ENCODE data around the gene POTEF. TPM values are rescaled to one million over a fixed set of nuclear protein-coding genes. Genes with fewer than 3 reads are reported as not detected.
"Not testable (repeated sequence)": the region's sequence is repeated elsewhere in the genome, so short reads cannot be mapped to it uniquely, and the experiment has no call there.

Gene POTEF
- total RNA-seq, 1 experiment from 2014 or later = 10.5 TPM

GRCh38 chr2:130152816-130153595 is 24.0 kb upstream of the POTEF start:
- Histone ChIP-seq H4K91ac (ENCODE audit: insufficient read length, low read depth, low read length) (no peak overlapping the region), H2AFZ (ENCODE audit: low read length) (no peak overlapping the region), H3K27ac (ENCODE audit: insufficient read length, low read depth, low read length) (no peak overlapping the region), H4K5ac (ENCODE audit: insufficient read length, low read depth, low read length) (no peak overlapping the region), H2AK5ac (ENCODE audit: insufficient read length, low read length) (no peak overlapping the region), H3K4ac (ENCODE audit: low read depth, low read length) (no peak overlapping the region), H3K14ac (ENCODE audit: insufficient read depth, low read length) (no peak overlapping the region), H2BK15ac (ENCODE audit: low read depth, low read length) (no peak overlapping the region), H3K9ac (ENCODE audit: extremely low read depth, insufficient read length, low read length) (no peak overlapping the region), H2BK20ac (ENCODE audit: low read depth, low read length, poor library complexity, severe bottlenecking) (no peak overlapping the region), H3K4me1 (ENCODE audit: insufficient read depth, low read length) (no peaks in the 10 kb centered on the region), H3K27me3 (ENCODE audit: insufficient read depth, low read length) (no peaks in the 10 kb centered on the region), H4K20me1 (ENCODE audit: control insufficient read depth, insufficient read depth, insufficient read length) (no peaks in the 10 kb centered on the region), H3K23me2 (ENCODE audit: insufficient read length, low read depth, low read length, poor library complexity, severe bottlenecking) (no peaks in the 10 kb centered on the region), H2BK5ac (ENCODE audit: insufficient read length, low read length) (no peak overlapping the region), H3K4me2 (ENCODE audit: insufficient read depth, insufficient read length, low read length) (no peak overlapping the region), H3K56ac (ENCODE audit: insufficient read length, low read depth, low read length) (no peak overlapping the region), H2BK12ac (ENCODE audit: insufficient read length, low read depth, low read length) (no peak overlapping the region), H3K79me2 (ENCODE audit: insufficient read depth, low read length) (no peaks in the 10 kb centered on the region), H3K23ac (ENCODE audit: insufficient read length, low read depth, low read length) (no peak overlapping the region), H4K8ac (replicated peaks; ENCODE audit: insufficient read length, low read depth, low read length) (no peak overlapping the region), H2BK120ac (ENCODE audit: low read depth, low read length, poor library complexity, severe bottlenecking) (no peak overlapping the region), H3K18ac (ENCODE audit: insufficient read length, low read depth, low read length) (no peak overlapping the region), H3K79me1 (ENCODE audit: insufficient read depth, low read depth, low read length, poor library complexity, severe bottlenecking) (no peaks in the 10 kb centered on the region), H3T11ph (ENCODE audit: low read length) (no peak overlapping the region), H3K9me3 (ENCODE audit: control insufficient read depth, low read depth, low read length) (no peaks in the 10 kb centered on the region)
- WGBS (ENCODE audit: extremely low coverage, insufficient read length, low lambda C conversion rate) = no CpG with 5 or more reads among the region's 25 CpGs
- no peak for TF ChIP-seq CTCF (conservative IDR thresholded peaks at IDR 0.05)
- H3K4me3 Mint-ChIP-seq = no peak overlapping the region
- DNase-seq = no peak
- H3K4me1 Mint-ChIP-seq = peaks cover 0 to 5% of the 10 kb centered on the region in 2 experiments; a peak in 2 of 4 replicates
- H3K27ac Mint-ChIP-seq = no peak overlapping the region
- peaks cover 7 to 41% (median 35%) of the 10 kb centered on the region in 3 experiments; a peak in 6 of 7 replicates for H3K36me3 Mint-ChIP-seq (ENCODE audit: insufficient read depth in 1 of 3, low read depth in 3 of 3)
- no peaks in the 10 kb centered on the region for H3K27me3 Mint-ChIP-seq (ENCODE audit: low read depth)
- H3K9me3 Mint-ChIP-seq = no peaks in the 10 kb centered on the region

GRCh38 chr2:130152136-130152815 is 23.3 kb upstream of the POTEF start:
- H3K9me3 Mint-ChIP-seq = not testable (repeated sequence)

More at GRCh38 chr2:130152136-130152815, 23.3 kb upstream of the POTEF start:
- not testable (repeated sequence) for H3K27me3 ChIP-seq (ENCODE audit: insufficient read depth, low read length); H3K23ac ChIP-seq (ENCODE audit: insufficient read length, low read depth, low read length); H2BK12ac ChIP-seq (ENCODE audit: insufficient read length, low read depth, low read length); H2AK5ac ChIP-seq (ENCODE audit: insufficient read length, low read length); H2BK120ac ChIP-seq (ENCODE audit: low read depth, low read length, poor library complexity, severe bottlenecking); H3T11ph ChIP-seq (ENCODE audit: low read length); H3K4me2 ChIP-seq (ENCODE audit: insufficient read depth, insufficient read length, low read length); H3K18ac ChIP-seq (ENCODE audit: insufficient read length, low read depth, low read length); H2AFZ ChIP-seq (ENCODE audit: low read length); H3K56ac ChIP-seq (ENCODE audit: insufficient read length, low read depth, low read length); H3K9ac ChIP-seq (ENCODE audit: extremely low read depth, insufficient read length, low read length); H3K9me3 ChIP-seq (ENCODE audit: control insufficient read depth, low read depth, low read length); H3K14ac ChIP-seq (ENCODE audit: insufficient read depth, low read length); H3K79me1 ChIP-seq (ENCODE audit: insufficient read depth, low read depth, low read length, poor library complexity, severe bottlenecking); H3K23me2 ChIP-seq (ENCODE audit: insufficient read length, low read depth, low read length, poor library complexity, severe bottlenecking); H4K5ac ChIP-seq (ENCODE audit: insufficient read length, low read depth, low read length); H2BK5ac ChIP-seq (ENCODE audit: insufficient read length, low read length); H4K20me1 ChIP-seq (ENCODE audit: control insufficient read depth, insufficient read depth, insufficient read length); H4K8ac ChIP-seq (replicated peaks; ENCODE audit: insufficient read length, low read depth, low read length); H3K4ac ChIP-seq (ENCODE audit: low read depth, low read length); H3K27ac Mint-ChIP-seq; H3K4me1 ChIP-seq (ENCODE audit: insufficient read depth, low read length); H3K4me3 Mint-ChIP-seq; H3K4me1 Mint-ChIP-seq; DNase-seq; H3K27me3 Mint-ChIP-seq (ENCODE audit: low read depth); H2BK15ac ChIP-seq (ENCODE audit: low read depth, low read length); H2BK20ac ChIP-seq (ENCODE audit: low read depth, low read length, poor library complexity, severe bottlenecking); H3K79me2 ChIP-seq (ENCODE audit: insufficient read depth, low read length); H3K27ac ChIP-seq (ENCODE audit: insufficient read length, low read depth, low read length); H4K91ac ChIP-seq (ENCODE audit: insufficient read length, low read depth, low read length)
- peaks cover 7 to 39% (median 35%) of the 10 kb centered on the region in 3 experiments; a peak in 6 of 7 replicates for H3K36me3 Mint-ChIP-seq (ENCODE audit: insufficient read depth in 1 of 3, low read depth in 3 of 3)
- no CpG with 5 or more reads among the region's 27 CpGs for WGBS (ENCODE audit: extremely low coverage, insufficient read length, low lambda C conversion rate)

All from H9 (cell line).